Endothelial cell of umbilical vein (primary cell): Measurements from ENCODE around the gene ALG1L2. TPM values are rescaled to one million over a fixed set of nuclear protein-coding genes. Genes with fewer than 3 reads are reported as not detected.
"Not testable (repeated sequence)": the region's sequence is repeated elsewhere in the genome, so short reads cannot be mapped to it uniquely, and the experiment has no call there.

Experiments
- BruUV-seq: library from RNA; stranded (reverse); fragments of 400-500 nt; replicated peaks from 2 replicates; lab custom pipeline; 2021; lab: Mats Ljungman, UMichigan
- CTCF ChIA-PET: fragments of 300-600, 350-600 bp; sonication (Branson Sonifier 250); formaldehyde crosslinking; loops from one replicate; lab custom pipeline; 2021; ENCODE audit warnings: antibody characterized with exemption, inconsistent platforms; lab: Charles Lee
- POLR2A ChIA-PET: fragments of 300-600, 350-600 bp; sonication (Branson Sonifier 250); formaldehyde crosslinking; loops from one replicate; lab custom pipeline; 2021; ENCODE audit warnings: antibody characterized with exemption, inconsistent platforms; lab: Charles Lee
- DNase-seq: peaks from one replicate; pipeline ENCODE4 v3.0.0-alpha.2; 2011; ENCODE audit warnings: low read depth, low spot score
- FAIRE-seq: peaks from 2 replicates; lab custom pipeline; 2011; peaks lifted over from hg19 to GRCh38; lab: Jason Lieb, UNC
- H2AFZ ChIP-seq: 2 replicates; pipeline ENCODE4 v1.6.0; 2012; ENCODE audit warnings: low read depth, low read length, control low read depth, inconsistent platforms
- H3K27ac ChIP-seq: 2 replicates; pipeline ENCODE4 v1.5.1; 2011; ENCODE audit warnings: low read depth, mild to moderate bottlenecking, control low read depth, low read length, moderate library complexity; ENCODE audit not compliant: insufficient read depth
- H3K27me3 ChIP-seq, 2 experiments: 2 replicates each; pipeline versions ENCODE4 v1.6.0 to v1.6.1; 2011; ENCODE audit warnings: low read length in 2 of 2, mixed read lengths in 1 of 2; ENCODE audit not compliant: control insufficient read depth in 2 of 2, insufficient read depth in 2 of 2
- H3K36me3 ChIP-seq, 2 experiments: 2 replicates in 1 of 2; 3 replicates in 1 of 2; pipeline ENCODE4 v1.5.1; 2011; ENCODE audit warnings: low read length in 2 of 2, mild to moderate bottlenecking in 1 of 2, moderate library complexity in 1 of 2; ENCODE audit not compliant: control insufficient read depth in 2 of 2, insufficient read depth in 2 of 2; ENCODE audit errors: extremely low read depth in 1 of 2
- H3K4me1 ChIP-seq: 3 replicates; pipeline ENCODE4 v1.5.1; 2011; ENCODE audit warnings: mild to moderate bottlenecking, low read length; ENCODE audit not compliant: control insufficient read depth, insufficient read depth; ENCODE audit errors: extremely low read depth
- H3K4me2 ChIP-seq: 2 replicates; pipeline ENCODE4 v1.6.1; 2011; ENCODE audit warnings: low read length, control low read depth, mixed read lengths; ENCODE audit not compliant: insufficient read depth
- H3K4me3 ChIP-seq, 3 experiments: fragments of 200-600 bp in 1 of 3; sonication (generic), shearing (Covaris generic) in 1 of 3; replicated peaks in 1 of 3; 2 replicates each; pipeline ENCODE4 v1.5.1; 2011 to 2016; ENCODE audit warnings: control low read depth in 3 of 3, low read length in 3 of 3, mild to moderate bottlenecking in 2 of 3, inconsistent platforms in 1 of 3, low read depth in 1 of 3, moderate library complexity in 1 of 3; ENCODE audit not compliant: insufficient read depth in 1 of 3
- H3K79me2 ChIP-seq: 2 replicates; pipeline ENCODE4 v1.6.0; 2012; ENCODE audit warnings: low read length, inconsistent platforms; ENCODE audit not compliant: control insufficient read depth, insufficient read depth
- H3K9ac ChIP-seq: replicated peaks from 2 replicates; pipeline ENCODE3; 2011; ENCODE audit warnings: low read length, control low read depth; ENCODE audit not compliant: insufficient read depth; ENCODE audit errors: extremely low read depth
- H3K9me1 ChIP-seq: replicated peaks from 3 replicates; pipeline ENCODE4 v1.6.0; 2011; ENCODE audit warnings: mild to moderate bottlenecking, low read length; ENCODE audit not compliant: control insufficient read depth, insufficient read depth; ENCODE audit errors: extremely low read depth
- H3K9me3 ChIP-seq: replicated peaks from 2 replicates; pipeline ENCODE4 v1.5.1; 2012; ENCODE audit warnings: low read length, inconsistent platforms; ENCODE audit not compliant: control insufficient read depth, insufficient read depth
- H4K20me1 ChIP-seq: replicated peaks from 2 replicates; pipeline ENCODE3; 2011; ENCODE audit warnings: mild to moderate bottlenecking, low read length; ENCODE audit not compliant: control insufficient read depth, insufficient read depth; ENCODE audit errors: extremely low read depth
- EZH2 ChIP-seq: IDR thresholded peaks from 2 replicates; pipeline ENCODE4 v1.6.1; 2012; ENCODE audit warnings: borderline replicate concordance, low read depth, mild to moderate bottlenecking, moderate library complexity, low read length, inconsistent platforms; ENCODE audit not compliant: severe bottlenecking
- FOS ChIP-seq: IDR thresholded peaks from 2 replicates; pipeline ENCODE4 v1.6.1; 2011; ENCODE audit warnings: mild to moderate bottlenecking, low read length, moderate library complexity, borderline replicate concordance; ENCODE audit not compliant: insufficient read depth
- GATA2 ChIP-seq: IDR thresholded peaks from 2 replicates; pipeline ENCODE4 v1.7.0; 2011; ENCODE audit warnings: low read depth, mild to moderate bottlenecking, moderate library complexity, mixed read lengths, low read length; ENCODE audit not compliant: insufficient read length, insufficient read depth
- JUN ChIP-seq: IDR thresholded peaks from 2 replicates; pipeline ENCODE4 v1.6.1; 2011; ENCODE audit warnings: borderline replicate concordance, low read depth; ENCODE audit not compliant: insufficient read length, insufficient read depth
- MAX ChIP-seq: IDR thresholded peaks from 2 replicates; pipeline ENCODE4 v1.6.1; 2011; ENCODE audit not compliant: insufficient read depth, insufficient read length
- MYC ChIP-seq: IDR thresholded peaks from one replicate; pipeline ENCODE4 v1.6.1; 2011; ENCODE audit warnings: mild to moderate bottlenecking, low read depth, low read length
- POLR2A ChIP-seq: IDR thresholded peaks from 2 replicates; pipeline ENCODE4 v1.6.1; 2012; ENCODE audit warnings: low read depth, mild to moderate bottlenecking, control low read depth, low read length
- POLR2AphosphoS5 ChIP-seq: IDR thresholded peaks from 2 replicates; pipeline ENCODE4 v1.6.1; 2012; ENCODE audit warnings: low read depth, mild to moderate bottlenecking, control low read depth, low read length, moderate library complexity; ENCODE audit not compliant: insufficient read depth
- dilution Hi-C: fragments of 300-500 bp; cut with MboI; formaldehyde crosslinking; loops from one replicate; pipeline ENCODE4 v1.15.0; 2019; ENCODE audit warnings: low sequenced_read_pairs; ENCODE audit not compliant: extremely low pct_ligation_motif_present
- intact Hi-C: fragments of 100-400 bp; cut with micrococcal nuclease; formaldehyde crosslinking; loops from one replicate; pipeline ENCODE4 v1.10.0; 2022
- polyA plus RNA-seq, 4 experiments: library from polyadenylated mRNA; depleted of rRNA in 3 of 4; stranded (reverse) in 3 of 4; unstranded in 1 of 4; fragments of >200 nt; gene quantifications; 2 replicates each; pipeline versions ENCODE4 v1.2.1 to v1.2.3, GENCODE V29; 2011 to 2012; ENCODE audit warnings: missing spikeins in 1 of 4
- total RNA-seq: library from RNA; stranded (reverse); gene quantifications from 2 replicates; pipeline ENCODE4 v1.2.3, GENCODE V29; 2021
- TF ChIP-seq, protein P1 (sequence below), 2 donors: IDR thresholded peaks; 1 replicate in 1 of 2; 2 replicates in 1 of 2; pipeline ENCODE4 v1.5.1; 2011; ENCODE audit warnings: low read length in 2 of 2, mild to moderate bottlenecking in 2 of 2, moderate library complexity in 2 of 2, control low read depth in 1 of 2, inconsistent platforms in 1 of 2, low read depth in 1 of 2; ENCODE audit not compliant: insufficient read depth in 1 of 2; ENCODE audit errors: extremely low read depth in 1 of 2

The ALG1L2 gene
- total and polyA plus RNA-seq, 2 donors (not counting 3 experiments of a cell fraction or from before 2014, with no cell fraction given), result not detected

DNA sequence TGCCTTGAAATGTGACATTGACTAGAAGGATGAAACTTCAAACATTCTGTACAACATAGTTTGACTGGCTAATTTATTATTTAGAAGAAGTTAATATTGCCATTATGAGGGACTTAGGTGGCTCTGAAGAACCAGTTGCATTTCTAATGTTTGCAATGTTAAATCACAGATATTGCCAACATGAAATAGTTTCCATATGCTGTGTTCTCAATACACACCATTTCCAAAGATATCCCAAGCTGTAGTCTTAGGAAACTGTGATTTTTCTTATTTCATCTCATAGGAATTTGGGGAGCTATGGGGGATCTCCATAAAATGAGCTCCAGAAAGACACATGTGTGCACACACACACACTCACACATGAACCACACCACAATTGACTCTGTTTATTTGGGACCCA lies 36.3 kb downstream of the ALG1L2 start:
- intact Hi-C loops, result no loop called here

DNA sequence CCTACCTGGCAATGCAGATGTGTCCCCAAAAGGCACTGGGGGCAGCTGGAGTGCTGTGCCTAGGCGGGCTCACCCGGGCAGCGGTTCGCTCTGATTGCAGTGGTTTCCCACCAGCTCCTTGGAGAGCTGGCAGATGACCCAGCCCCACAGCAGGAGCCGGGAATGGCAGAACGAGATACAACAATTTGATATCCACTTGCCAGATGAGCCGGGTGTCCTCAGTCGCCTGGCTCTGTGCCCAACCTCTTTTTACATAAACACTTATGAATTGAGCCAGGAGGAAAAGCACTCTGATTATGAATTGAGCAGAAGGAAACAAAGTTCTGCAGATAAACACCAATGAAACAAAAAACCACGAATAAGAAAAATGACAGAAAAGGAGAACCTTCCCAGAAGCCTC lies 38.2 kb downstream of the ALG1L2 start:
- DNase-seq, result peak; percentile 22
- dilution Hi-C loops, H3K9me1 ChIP-seq, H3K9ac ChIP-seq, intact Hi-C loops, H3K27me3 ChIP-seq, H3K36me3 ChIP-seq, H3K9me3 ChIP-seq, POLR2A ChIA-PET, BruUV-seq, H3K27ac ChIP-seq, H3K4me1 ChIP-seq, CTCF ChIA-PET, H2AFZ ChIP-seq, H3K79me2 ChIP-seq, H4K20me1 ChIP-seq, H3K4me3 ChIP-seq, FAIRE-seq, H3K4me2 ChIP-seq: not testable (repeated sequence)

More for the DNA sequence above, 36.3 kb downstream of the ALG1L2 start:
- no peak for FAIRE-seq
- Histone ChIP-seq H4K20me1 (no peaks in the 10 kb centered on the region), H3K4me1 (no peaks in the 10 kb centered on the region), H3K79me2 (no peaks in the 10 kb centered on the region), H2AFZ (no peak overlapping the region), H3K4me2 (no peak overlapping the region), H3K27me3 (peaks cover 0 to 3% of the 10 kb centered on the region in 2 experiments), H3K9me3 (no peaks in the 10 kb centered on the region), H3K9ac (no peak overlapping the region), H3K9me1 (no peaks in the 10 kb centered on the region), H3K36me3 (no peaks in the 10 kb centered on the region), H3K27ac (no peak overlapping the region), H3K4me3 (no peak overlapping the region)
- dilution Hi-C loops, result no loop called here
- CTCF ChIA-PET, result no interaction called here
- no peak for DNase-seq
- TF ChIP-seq POLR2A (no peak), FOS (no peak), POLR2AphosphoS5 (no peak), MAX (no peak), JUN (no peak), GATA2 (no peak), EZH2 (no peak), MYC (no peak)
- TF ChIP-seq, protein P1, sequence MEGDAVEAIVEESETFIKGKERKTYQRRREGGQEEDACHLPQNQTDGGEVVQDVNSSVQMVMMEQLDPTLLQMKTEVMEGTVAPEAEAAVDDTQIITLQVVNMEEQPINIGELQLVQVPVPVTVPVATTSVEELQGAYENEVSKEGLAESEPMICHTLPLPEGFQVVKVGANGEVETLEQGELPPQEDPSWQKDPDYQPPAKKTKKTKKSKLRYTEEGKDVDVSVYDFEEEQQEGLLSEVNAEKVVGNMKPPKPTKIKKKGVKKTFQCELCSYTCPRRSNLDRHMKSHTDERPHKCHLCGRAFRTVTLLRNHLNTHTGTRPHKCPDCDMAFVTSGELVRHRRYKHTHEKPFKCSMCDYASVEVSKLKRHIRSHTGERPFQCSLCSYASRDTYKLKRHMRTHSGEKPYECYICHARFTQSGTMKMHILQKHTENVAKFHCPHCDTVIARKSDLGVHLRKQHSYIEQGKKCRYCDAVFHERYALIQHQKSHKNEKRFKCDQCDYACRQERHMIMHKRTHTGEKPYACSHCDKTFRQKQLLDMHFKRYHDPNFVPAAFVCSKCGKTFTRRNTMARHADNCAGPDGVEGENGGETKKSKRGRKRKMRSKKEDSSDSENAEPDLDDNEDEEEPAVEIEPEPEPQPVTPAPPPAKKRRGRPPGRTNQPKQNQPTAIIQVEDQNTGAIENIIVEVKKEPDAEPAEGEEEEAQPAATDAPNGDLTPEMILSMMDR (IDR thresholded peaks at IDR 0.05; ENCODE audit: extremely low read depth in 1 of 2, insufficient read depth in 1 of 2, low read depth in 1 of 2, low read length in 2 of 2), result no peak
- BruUV-seq, result no TSS peak
- POLR2A ChIA-PET, result no interaction called here

GRCh38 chr3:130120291-130120690 lies 38.7 kb downstream of the ALG1L2 start:
- H3K9ac ChIP-seq, POLR2A ChIA-PET, H3K4me3 ChIP-seq, H4K20me1 ChIP-seq, H3K36me3 ChIP-seq, H3K79me2 ChIP-seq, DNase-seq, H3K4me1 ChIP-seq, intact Hi-C loops, H3K27me3 ChIP-seq, H3K9me1 ChIP-seq, H3K27ac ChIP-seq, CTCF ChIA-PET, FAIRE-seq, dilution Hi-C loops, H2AFZ ChIP-seq, BruUV-seq, H3K4me2 ChIP-seq, H3K9me3 ChIP-seq: not testable (repeated sequence)
